SK-N-MC (cell line): ENCODE data around the gene SPA17.
A peak's percentile ranks its signal among the peaks of the same experiment; 100 is the strongest.

ENCODE experiments used
- DNase-seq: peaks from one replicate; pipeline ENCODE4 v3.0.0-alpha.2; 2011; ENCODE audit warnings: low read depth, low spot score
- H3K27ac ChIP-seq: fragments of 200-600 bp; sonication (generic); 2 replicates; pipeline ENCODE4 v1.5.1; 2016; ENCODE audit warnings: mixed run types
- H3K36me3 ChIP-seq: fragments of 200-600 bp; sonication (generic); 2 replicates; pipeline ENCODE4 v1.6.1; 2017; ENCODE audit warnings: antibody characterized with exemption, low read length, mixed read lengths; ENCODE audit not compliant: insufficient read depth
- H3K4me3 ChIP-seq: fragments of 200-600 bp; sonication (generic); 2 replicates; pipeline ENCODE4 v1.5.1; 2016
- H3K9ac ChIP-seq: fragments of 200-600 bp; sonication (generic); 2 replicates; pipeline ENCODE4 v1.8.0; 2017; ENCODE audit warnings: mixed run types, mixed read lengths; ENCODE audit not compliant: insufficient read length
- H3K9me3 ChIP-seq: fragments of 200-600 bp; sonication (generic); 2 replicates; pipeline ENCODE4 v1.6.1; 2017; ENCODE audit warnings: low read depth, mild to moderate bottlenecking, antibody characterized with exemption, low read length, moderate library complexity, mixed read lengths
- EZH2 ChIP-seq: fragments of 200-600 bp; sonication (generic); IDR thresholded peaks from one replicate; pipeline ENCODE4 v1.6.1; 2017; ENCODE audit warnings: antibody characterized with exemption
- FOXP2 ChIP-seq: optimal IDR thresholded peaks from 2 replicates; pipeline ENCODE3; 2011; ENCODE audit warnings: mild to moderate bottlenecking, moderate library complexity; ENCODE audit not compliant: insufficient read depth; ENCODE audit errors: extremely low read length, control extremely low read depth
- POLR2AphosphoS5 ChIP-seq: IDR thresholded peaks from 2 replicates; pipeline ENCODE4 v1.6.1; 2012; ENCODE audit warnings: mild to moderate bottlenecking, low read depth, low read length, borderline replicate concordance

SPA17 gene

DNA sequence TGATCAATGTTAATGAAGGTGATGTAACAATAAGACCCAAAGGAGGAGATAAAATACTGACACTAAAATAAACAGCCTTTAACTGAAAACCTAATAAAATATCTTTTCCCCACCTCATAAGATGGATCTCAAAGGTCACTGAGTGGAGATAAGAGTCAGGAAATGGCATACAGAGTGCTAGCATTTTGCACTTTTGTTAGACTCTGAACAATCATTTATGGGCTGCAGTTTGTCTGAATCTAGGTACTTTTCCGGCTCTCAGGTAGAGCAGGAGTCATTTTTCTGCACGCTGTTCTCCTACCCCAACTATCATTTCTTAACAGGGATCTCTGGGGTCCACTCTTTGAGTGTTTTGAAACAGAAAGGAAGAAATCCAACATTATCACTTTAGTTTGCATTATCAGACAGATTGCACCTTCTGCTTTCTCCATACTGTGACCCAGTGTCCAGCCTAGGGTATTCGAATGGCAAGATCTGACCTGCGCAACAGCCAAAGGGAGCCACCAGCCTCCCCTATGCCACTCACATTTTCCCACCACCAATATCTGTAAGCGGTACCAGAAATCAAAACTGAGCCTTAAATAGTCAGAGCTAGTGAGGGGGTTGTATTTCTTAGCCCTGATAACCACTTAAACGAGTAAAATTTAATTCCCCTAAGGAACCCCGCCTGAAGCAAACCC is 1.0 kb upstream of the SPA17 start:
- DNase-seq: no peak
- no peak overlapping the region for H3K9ac ChIP-seq
- peak overlapping the region; percentile 75 for H3K4me3 ChIP-seq
- no peaks in the 10 kb centered on the region for H3K36me3 ChIP-seq
- TF ChIP-seq FOXP2: no peak
- no peak for TF ChIP-seq EZH2
- TF ChIP-seq POLR2AphosphoS5: no peak
- no peaks in the 10 kb centered on the region for H3K9me3 ChIP-seq
- no peak overlapping the region for H3K27ac ChIP-seq

DNA sequence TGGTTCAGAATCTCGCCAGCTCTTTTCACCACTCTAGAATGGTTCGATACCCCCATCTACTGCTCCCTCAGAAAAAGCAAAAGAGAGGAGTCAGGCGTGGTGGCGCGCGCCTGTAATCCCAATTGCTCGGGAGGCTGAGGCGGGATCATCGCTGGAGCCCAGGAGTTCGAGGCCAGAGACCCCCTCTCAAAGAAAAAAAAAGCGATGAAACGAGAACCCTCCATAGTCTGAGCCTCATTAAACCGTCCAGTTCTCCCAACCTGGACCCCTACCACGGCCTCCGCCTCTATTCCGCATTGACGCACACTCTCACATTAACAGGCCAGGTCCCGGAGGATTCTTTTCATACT is 439 bp downstream of the SPA17 start:
- no peak overlapping the region for H3K27ac ChIP-seq
- TF ChIP-seq POLR2AphosphoS5 (no peak), EZH2 (no peak), FOXP2 (no peak)

DNA sequence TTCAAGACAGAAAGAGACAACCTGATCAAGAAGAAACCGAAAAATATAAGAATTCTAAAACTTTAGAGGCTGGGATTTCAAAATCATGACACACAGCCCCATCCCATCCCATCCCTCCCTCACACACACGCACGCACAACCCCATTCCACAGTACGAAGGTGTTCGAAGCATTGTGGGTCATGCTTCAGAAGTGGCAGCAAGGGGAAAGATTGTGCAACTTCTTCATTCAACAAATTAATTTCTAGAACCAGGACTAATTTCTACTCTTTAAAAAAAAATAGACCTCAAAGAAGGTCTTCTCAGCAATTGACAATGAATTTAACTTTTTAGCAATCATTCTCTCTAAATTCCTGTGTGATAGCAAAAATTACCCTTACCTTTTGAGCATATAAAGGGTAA is 867 bp downstream of the SPA17 start:
- DNase-seq: no peak
- peak overlapping the region; percentile 75 for H3K4me3 ChIP-seq
- no peak overlapping the region for H3K27ac ChIP-seq
- no peaks in the 10 kb centered on the region for H3K36me3 ChIP-seq
- H3K9ac ChIP-seq: no peak overlapping the region
- TF ChIP-seq POLR2AphosphoS5 (no peak), FOXP2 (no peak), EZH2 (no peak)
- no peaks in the 10 kb centered on the region for H3K9me3 ChIP-seq

More for the DNA sequence above, 439 bp downstream of the SPA17 start:
- no peaks in the 10 kb centered on the region for H3K36me3 ChIP-seq
- H3K9ac ChIP-seq: no peak overlapping the region
- no peaks in the 10 kb centered on the region for H3K9me3 ChIP-seq
- no peak for DNase-seq
- H3K4me3 ChIP-seq: peak overlapping the region; percentile 75

DNA sequence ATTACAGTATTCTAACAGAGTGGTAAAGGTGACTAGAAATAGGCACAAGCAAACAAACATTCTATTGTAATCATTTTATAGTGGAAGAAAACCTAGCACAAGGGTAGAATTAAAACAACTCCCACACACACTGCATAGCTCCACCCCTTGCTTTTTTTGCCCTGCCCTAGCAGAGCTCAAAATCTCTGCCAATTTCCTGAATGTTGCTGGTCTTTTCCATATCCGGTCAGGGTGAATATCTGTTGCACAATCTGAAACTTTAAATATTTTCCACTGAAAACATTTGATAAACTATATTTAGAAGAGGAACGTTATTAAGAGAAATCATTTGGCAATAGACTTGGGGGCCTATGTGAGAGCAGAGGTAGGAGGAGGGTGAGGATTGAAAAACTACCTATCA is 2.7 kb downstream of the SPA17 start:
- Histone ChIP-seq H3K27ac (no peak overlapping the region), H3K4me3 (no peak overlapping the region), H3K9ac (no peak overlapping the region), H3K36me3 (no peaks in the 10 kb centered on the region), H3K9me3 (no peaks in the 10 kb centered on the region)
- DNase-seq: no peak
- no peak for TF ChIP-seq EZH2
- no peak for TF ChIP-seq POLR2AphosphoS5
- no peak for TF ChIP-seq FOXP2

GRCh38 chr11:124678416-124678815 is 4.7 kb downstream of the SPA17 start:
- no peak for DNase-seq
- no peak overlapping the region for H3K27ac ChIP-seq
- no peak overlapping the region for H3K9ac ChIP-seq
- H3K9me3 ChIP-seq: peaks cover 4% of the 10 kb centered on the region; the same call in 1 of the 2 replicates
- peaks cover 10% of the 10 kb centered on the region; the same call in 1 of the 2 replicates for H3K36me3 ChIP-seq
- TF ChIP-seq EZH2 (no peak), POLR2AphosphoS5 (no peak), FOXP2 (no peak)
- no peak overlapping the region for H3K4me3 ChIP-seq

DNA sequence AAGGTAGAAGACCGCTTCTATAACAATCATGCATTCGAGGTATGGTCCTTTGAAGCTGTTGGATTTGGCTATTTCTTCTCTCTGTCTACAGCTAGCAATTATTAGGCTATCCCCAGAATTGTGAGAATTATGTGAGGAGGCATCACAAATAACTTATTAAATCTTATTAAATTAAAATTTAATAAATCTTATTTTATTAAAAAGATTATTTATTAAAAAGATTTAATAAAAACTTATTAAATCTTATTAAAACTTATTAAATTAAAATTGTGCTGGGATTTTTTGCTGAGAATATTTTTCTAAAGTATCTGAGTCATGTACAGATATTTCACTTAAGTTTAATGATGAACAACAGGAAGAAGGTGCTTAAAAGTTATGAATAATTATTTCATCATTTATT is 7.7 kb downstream of the SPA17 start:
- peaks cover 10% of the 10 kb centered on the region; the same call in 1 of the 2 replicates for H3K36me3 ChIP-seq

GRCh38 chr11:124682443-124682842 is 8.7 kb downstream of the SPA17 start:
- Histone ChIP-seq H3K27ac (no peak overlapping the region), H3K9me3 (peaks cover 4% of the 10 kb centered on the region; the same call in 1 of the 2 replicates), H3K4me3 (no peak overlapping the region), H3K9ac (no peak overlapping the region), H3K36me3 (peaks cover 10% of the 10 kb centered on the region; the same call in 1 of the 2 replicates)
- no peak for TF ChIP-seq POLR2AphosphoS5
- no peak for TF ChIP-seq EZH2
- TF ChIP-seq FOXP2: no peak
- no peak for DNase-seq

More for the DNA sequence above, 7.7 kb downstream of the SPA17 start:
- no peak for TF ChIP-seq POLR2AphosphoS5
- TF ChIP-seq FOXP2: no peak
- TF ChIP-seq EZH2: no peak
- DNase-seq: no peak
- H3K4me3 ChIP-seq: no peak overlapping the region
- no peak overlapping the region for H3K9ac ChIP-seq
- H3K9me3 ChIP-seq: peaks cover 4% of the 10 kb centered on the region; the same call in 1 of the 2 replicates
- H3K27ac ChIP-seq: no peak overlapping the region

DNA sequence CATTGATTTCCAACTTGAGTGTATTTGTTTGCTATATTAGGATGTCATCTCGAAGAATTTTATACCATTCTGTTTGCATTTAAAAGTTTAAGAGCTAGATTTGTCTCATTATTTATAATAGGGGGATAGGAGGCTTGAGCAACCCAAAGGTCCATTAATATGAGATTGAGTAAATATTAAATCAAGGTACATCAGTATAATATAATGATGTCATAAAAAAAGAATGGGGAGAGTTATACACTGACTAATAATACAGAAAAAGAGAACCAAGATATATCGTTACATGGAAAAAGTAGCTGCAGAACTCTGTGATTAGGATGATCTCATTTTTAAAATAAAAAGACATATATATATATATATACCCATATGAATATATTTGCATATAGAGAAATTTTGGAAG is 19.4 kb downstream of the SPA17 start:
- no peaks in the 10 kb centered on the region; the same call in 1 of the 2 replicates for H3K9me3 ChIP-seq
- H3K9ac ChIP-seq: no peak overlapping the region
- H3K27ac ChIP-seq: no peak overlapping the region
- TF ChIP-seq POLR2AphosphoS5 (no peak), EZH2 (no peak), FOXP2 (no peak)
- no peak overlapping the region for H3K4me3 ChIP-seq
- no peaks in the 10 kb centered on the region for H3K36me3 ChIP-seq
- DNase-seq: no peak
